Esophagus (tissue), 2 donors: ENCODE results near the gene KIFBP. TPM values are rescaled to one million over a fixed set of nuclear protein-coding genes. Genes with fewer than 3 reads are reported as not detected.

Source experiments
- polyA plus RNA-seq, 2 donors: library from polyadenylated mRNA; stranded (reverse); fragments of 200-250 nt; gene quantifications; one replicate each; pipeline ENCODE4 v1.2.3, GENCODE V29; 2013
- donor health status: healthy with polysubstance abuse.
- donor health status: Bipolar disorder and iron deficiency.

The KIFBP gene
- polyA plus RNA-seq, 2 donors: 7.1 to 10.3 TPM

Other genes starting within 250 kb of the KIFBP start
- 1 to 10 TPM in 1 of 2 donors, under 1 TPM in 1; 0.98 to 1.2 TPM for gene STOX1, start 161.3 kb upstream of the KIFBP start, polyA plus RNA-seq
- gene DDX50, start 87.5 kb upstream of the KIFBP start, polyA plus RNA-seq: 10 to 100 TPM in 1 of 2 donors, 1 to 10 TPM in 1; 8.8 to 20.4 TPM
- gene DDX21, start 32.6 kb upstream of the KIFBP start, polyA plus RNA-seq: 10 to 100 TPM; 12.3 to 36.3 TPM
- 10 to 100 TPM in 1 of 2 donors, 1 to 10 TPM in 1; 7.3 to 14.9 TPM for gene SRGN, start 99.3 kb downstream of the KIFBP start, polyA plus RNA-seq
- 10 to 100 TPM; 25.5 to 33.1 TPM for gene VPS26A, start 135.4 kb downstream of the KIFBP start, polyA plus RNA-seq
- gene SUPV3L1, start 191.4 kb downstream of the KIFBP start, polyA plus RNA-seq: 10 to 100 TPM; 23.6 to 40.1 TPM
- under 1 TPM; 0.12 TPM for gene HKDC1, start 231.5 kb downstream of the KIFBP start, polyA plus RNA-seq